GM10248 (cell line): ENCODE measurements around the gene EXOC2.

Source experiments
- CTCF ChIA-PET: fragments of 300-600 bp; sonication (Branson Sonifier 250); formaldehyde crosslinking; extraction: SDS; loops from one replicate; lab custom pipeline; 2021; ENCODE audit warnings: antibody characterized with exemption; lab: Yijun Ruan, JAX
- POLR2A ChIA-PET: fragments of 350-650 bp; sonication (Branson Sonifier 250); formaldehyde crosslinking; extraction: SDS; loops from one replicate; lab custom pipeline; 2020; ENCODE audit warnings: antibody characterized with exemption; lab: Yijun Ruan, JAX
- DNase-seq: peaks from one replicate; pipeline ENCODE4 v3.0.0; 2012; ENCODE audit errors: extremely low spot score
- CTCF ChIP-seq: IDR thresholded peaks from 2 replicates; pipeline ENCODE4 v1.5.1; 2012; ENCODE audit warnings: mild to moderate bottlenecking, low read depth; ENCODE audit errors: extremely low read depth, missing control alignments, control extremely low read depth

EXOC2 gene

GRCh38 chr6:579339-579738 lies 113.6 kb downstream of the EXOC2 start:
- no peak for DNase-seq
- ChIA-PET POLR2A (no interaction called here), CTCF (interaction anchor here (1.2 to 2.0 kb wide), 3 partner anchors 12 to 14 kb away, joined by 3 to 5 read pairs (median 4); no protein-coding TSS in a partner anchor)
- no peak for TF ChIP-seq CTCF

GRCh38 chr6:572596-573265 lies 120.2 kb downstream of the EXOC2 start:
- ChIA-PET POLR2A (no interaction called here), CTCF (interaction anchor here (1.2 kb wide), 1 partner anchor 30 kb away, joined by 3 read pairs; no protein-coding TSS in a partner anchor)
- TF ChIP-seq CTCF: no peak
- DNase-seq: no peak

GRCh38 chr6:571892-572291 lies 121.0 kb downstream of the EXOC2 start:
- no peak for DNase-seq
- POLR2A ChIA-PET: no interaction called here
- CTCF ChIA-PET: interaction anchor here (1.2 kb wide), 1 partner anchor 29 kb away, joined by 3 read pairs; no protein-coding TSS in a partner anchor
- no peak for TF ChIP-seq CTCF

GRCh38 chr6:570825-571224 lies 122.1 kb downstream of the EXOC2 start:
- CTCF ChIA-PET: no interaction called here
- DNase-seq: no peak

GRCh38 chr6:568954-569523 lies 123.9 kb downstream of the EXOC2 start:
- ChIA-PET CTCF (interaction anchor here (0.8 to 1.4 kb wide), 2 partner anchors 8 to 10 kb away, joined by 3 read pairs; no protein-coding TSS in a partner anchor), POLR2A (no interaction called here)
- TF ChIP-seq CTCF: no peak
- no peak for DNase-seq

More at GRCh38 chr6:570825-571224, 122.1 kb downstream of the EXOC2 start:
- POLR2A ChIA-PET: no interaction called here
- TF ChIP-seq CTCF: no peak

GRCh38 chr6:568085-568484 lies 124.9 kb downstream of the EXOC2 start:
- POLR2A ChIA-PET: no interaction called here
- no peak for DNase-seq
- TF ChIP-seq CTCF: no peak
- CTCF ChIA-PET: interaction anchor here (1.5 kb wide), 1 partner anchor 10 kb away, joined by 6 read pairs; no protein-coding TSS in a partner anchor
